B cell (primary cell): ENCODE data around the gene SGCD. TPM values are rescaled to one million over a fixed set of nuclear protein-coding genes. Genes with fewer than 3 reads are reported as not detected.

Experiments
- ATAC-seq: fragments of 200-7000 bp; cut with Tn5 transposase; one replicate; pipeline ENCODE4 v1.10.0; 2021; ENCODE audit warnings: low read depth, mild to moderate bottlenecking, moderate number of reproducible peaks, moderate library complexity
- CTCF ChIA-PET: fragments of 350-600 bp; sonication (Branson Sonifier 250); formaldehyde crosslinking; loops from one replicate; lab custom pipeline; 2021; ENCODE audit warnings: antibody characterized with exemption, inconsistent platforms; lab: Charles Lee
- POLR2A ChIA-PET: fragments of 350-600 bp; sonication (Branson Sonifier 250); formaldehyde crosslinking; loops from one replicate; lab custom pipeline; 2021; ENCODE audit warnings: antibody characterized with exemption; lab: Charles Lee
- DNase-seq: peaks from one replicate; pipeline ENCODE4 v3.0.0; 2013
- H2AFZ ChIP-seq: 2 replicates; pipeline ENCODE4 v1.6.1; 2012; ENCODE audit warnings: mild to moderate bottlenecking, low read depth, low read length; ENCODE audit not compliant: insufficient read depth, poor library complexity, severe bottlenecking
- H3K27ac ChIP-seq, 2 donors: 1 replicate in 1 of 2; 2 replicates in 1 of 2; pipeline ENCODE4 v1.5.1; 2012 to 2013; ENCODE audit warnings: low read length in 2 of 2, mild to moderate bottlenecking in 2 of 2, moderate library complexity in 1 of 2
- H3K27me3 ChIP-seq, 4 experiments: fragments of 200-600 bp in 1 of 4; sonication (generic) in 1 of 4; replicated peaks in 1 of 4; 1 replicate in 2 of 4; 2 replicates in 2 of 4; pipeline versions ENCODE4 v1.6.1 to v1.7.0; 2013 to 2016; ENCODE audit warnings: low read length in 3 of 4, mild to moderate bottlenecking in 2 of 4, mixed read lengths in 1 of 4, moderate library complexity in 1 of 4; ENCODE audit not compliant: insufficient read depth in 4 of 4, control insufficient read depth in 3 of 4; ENCODE audit errors: control extremely low read depth in 1 of 4
- H3K36me3 ChIP-seq, 2 experiments: replicated peaks in 1 of 2; 1 replicate in 1 of 2; 2 replicates in 1 of 2; pipeline versions ENCODE4 v1.6.1 to v1.7.1; 2013; ENCODE audit warnings: low read length in 1 of 2; ENCODE audit not compliant: insufficient read depth in 2 of 2, control insufficient read depth in 1 of 2; ENCODE audit errors: control extremely low read depth in 1 of 2, extremely low read depth in 1 of 2
- H3K4me1 ChIP-seq, 2 donors: fragments of 200-600 bp in 1 of 2; sonication (generic) in 1 of 2; 1 replicate in 1 of 2; 2 replicates in 1 of 2; pipeline versions ENCODE4 v1.5.1 to v1.6.1; 2013 to 2017; ENCODE audit warnings: low read length in 2 of 2; ENCODE audit not compliant: control insufficient read depth in 2 of 2, insufficient read depth in 2 of 2
- H3K4me2 ChIP-seq: replicated peaks from 2 replicates; pipeline ENCODE3; 2012; ENCODE audit warnings: mild to moderate bottlenecking, low read depth, low read length; ENCODE audit not compliant: poor library complexity, severe bottlenecking
- H3K4me3 ChIP-seq, 5 experiments: fragments of 200-600 bp in 1 of 5; sonication (generic) in 1 of 5; 1 replicate in 3 of 5; 2 replicates in 2 of 5; pipeline versions ENCODE4 v1.5.1 to v1.7.0; 2011 to 2016; ENCODE audit warnings: low read length in 4 of 5, mild to moderate bottlenecking in 4 of 5, low read depth in 2 of 5, control low read depth in 1 of 5, moderate library complexity in 1 of 5; ENCODE audit not compliant: insufficient read depth in 1 of 5; ENCODE audit errors: control extremely low read depth in 1 of 5, extremely low read depth in 1 of 5
- H3K79me2 ChIP-seq: fragments of 200-600 bp; sonication (generic); one replicate; pipeline ENCODE4 v1.6.0; 2016; ENCODE audit warnings: low read length; ENCODE audit not compliant: control insufficient read depth, insufficient read depth
- H3K9ac ChIP-seq: fragments of 200-600 bp; sonication (generic); 2 replicates; pipeline ENCODE4 v1.6.1; 2017; ENCODE audit warnings: mild to moderate bottlenecking, low read length, moderate library complexity
- H3K9me3 ChIP-seq, 3 donors: one replicate each; pipeline versions ENCODE4 v1.6.1 to v1.7.1; 2013; ENCODE audit warnings: low read length in 2 of 3; ENCODE audit not compliant: control insufficient read depth in 2 of 3, insufficient read depth in 1 of 3; ENCODE audit errors: control extremely low read depth in 1 of 3
- H4K20me1 ChIP-seq: 2 replicates; pipeline ENCODE4 v1.6.0; 2012; ENCODE audit warnings: mild to moderate bottlenecking, low read length; ENCODE audit not compliant: insufficient read depth, control insufficient read depth, poor library complexity, severe bottlenecking
- H3K27ac Mint-ChIP-seq: one replicate; pipeline ENCODE4 v1.8.0; 2021; ENCODE audit warnings: mixed read lengths
- H3K27me3 Mint-ChIP-seq: one replicate; pipeline ENCODE4 v1.8.0; 2021; ENCODE audit warnings: mixed read lengths
- H3K4me1 Mint-ChIP-seq: one replicate; pipeline ENCODE4 v1.8.0; 2021; ENCODE audit warnings: mixed read lengths
- H3K4me3 Mint-ChIP-seq: one replicate; pipeline ENCODE4 v1.8.0; 2021; ENCODE audit warnings: mixed read lengths
- H3K9me3 Mint-ChIP-seq: one replicate; pipeline ENCODE4 v1.8.0; 2022; ENCODE audit warnings: mixed read lengths; ENCODE audit not compliant: insufficient read depth
- EZH2 ChIP-seq: IDR thresholded peaks from 2 replicates; pipeline ENCODE4 v1.6.1; 2012; ENCODE audit warnings: borderline replicate concordance, low read depth, mild to moderate bottlenecking, moderate library complexity, low read length; ENCODE audit not compliant: insufficient read depth, poor library complexity, severe bottlenecking
- WGBS: methylation state at CpG from one replicate; pipeline ENCODE4 v1.1.5; 2013; ENCODE audit warnings: missing lambda C conversion rate; ENCODE audit not compliant: insufficient coverage; 5-methylcytosine and 5-hydroxymethylcytosine counted together
- intact Hi-C: fragments of 100-400 bp; cut with micrococcal nuclease; formaldehyde crosslinking; loops from one replicate; pipeline ENCODE4 v1.10.0; 2022
- polyA plus RNA-seq: library from polyadenylated mRNA; depleted of rRNA; stranded (reverse); fragments of >200 nt; gene quantifications from 2 replicates; pipeline ENCODE4 v1.2.3, GENCODE V29; 2012
- total RNA-seq, 2 donors: library from RNA; stranded (reverse); fragments of 120-200 nt in 1 of 2; gene quantifications; 1 replicate in 1 of 2; 2 replicates in 1 of 2; pipeline versions ENCODE4 v1.2.3 to v1.2.4, GENCODE V29; 2013 to 2022
- TF ChIP-seq, protein P1 (sequence below): fragments of 200-600 bp; IDR thresholded peaks from one replicate; pipeline ENCODE4 v1.8.0; 2022; ENCODE audit warnings: antibody characterized with exemption, mild to moderate bottlenecking

Gene SGCD
- total and polyA plus RNA-seq, 2 donors (not counting 1 experiment from before 2014, with no cell fraction given): not detected

DNA sequence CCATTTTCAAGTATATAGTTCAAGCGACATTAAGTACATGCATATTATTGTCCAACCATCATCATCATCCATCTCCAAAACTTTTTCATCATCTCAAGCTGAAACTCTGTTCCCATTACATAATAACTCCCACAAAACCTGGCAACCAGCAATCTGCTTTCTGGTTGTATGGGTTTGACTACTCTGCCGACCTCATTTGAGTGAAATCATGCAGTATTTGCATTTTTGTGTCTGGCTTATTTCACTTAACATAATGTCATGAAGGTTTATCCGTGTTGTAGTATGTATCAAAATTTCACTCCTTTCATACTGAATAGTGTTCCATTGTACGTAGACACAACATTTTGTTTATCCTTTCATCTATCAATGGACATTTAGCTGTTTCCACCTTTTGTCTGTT lies 74.8 kb downstream of the SGCD start:
- WGBS: 86% methylated on average over 1 of the region's 4 CpGs
- Mint-ChIP-seq H3K27me3 (no peaks in the 10 kb centered on the region), H3K4me3 (peak overlapping the region; percentile 76), H3K4me1 (peaks cover 15% of the 10 kb centered on the region), H3K9me3 (no peaks in the 10 kb centered on the region), H3K27ac (peak overlapping the region; percentile 82)
- no peaks in the 10 kb centered on the region for H3K79me2 ChIP-seq
- peak overlapping the region; percentile 69 for H3K4me2 ChIP-seq
- H3K27me3 ChIP-seq: no peaks in the 10 kb centered on the region
- H3K27ac ChIP-seq: peak overlapping the region; percentile 49 to 61
- DNase-seq: no peak
- no peaks in the 10 kb centered on the region for H3K36me3 ChIP-seq
- ChIA-PET CTCF (no interaction called here), POLR2A (no interaction called here)
- TF ChIP-seq, protein P1, sequence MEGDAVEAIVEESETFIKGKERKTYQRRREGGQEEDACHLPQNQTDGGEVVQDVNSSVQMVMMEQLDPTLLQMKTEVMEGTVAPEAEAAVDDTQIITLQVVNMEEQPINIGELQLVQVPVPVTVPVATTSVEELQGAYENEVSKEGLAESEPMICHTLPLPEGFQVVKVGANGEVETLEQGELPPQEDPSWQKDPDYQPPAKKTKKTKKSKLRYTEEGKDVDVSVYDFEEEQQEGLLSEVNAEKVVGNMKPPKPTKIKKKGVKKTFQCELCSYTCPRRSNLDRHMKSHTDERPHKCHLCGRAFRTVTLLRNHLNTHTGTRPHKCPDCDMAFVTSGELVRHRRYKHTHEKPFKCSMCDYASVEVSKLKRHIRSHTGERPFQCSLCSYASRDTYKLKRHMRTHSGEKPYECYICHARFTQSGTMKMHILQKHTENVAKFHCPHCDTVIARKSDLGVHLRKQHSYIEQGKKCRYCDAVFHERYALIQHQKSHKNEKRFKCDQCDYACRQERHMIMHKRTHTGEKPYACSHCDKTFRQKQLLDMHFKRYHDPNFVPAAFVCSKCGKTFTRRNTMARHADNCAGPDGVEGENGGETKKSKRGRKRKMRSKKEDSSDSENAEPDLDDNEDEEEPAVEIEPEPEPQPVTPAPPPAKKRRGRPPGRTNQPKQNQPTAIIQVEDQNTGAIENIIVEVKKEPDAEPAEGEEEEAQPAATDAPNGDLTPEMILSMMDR: no peak
- ATAC-seq: no peak
- no peaks in the 10 kb centered on the region for H3K9me3 ChIP-seq
- H4K20me1 ChIP-seq: no peaks in the 10 kb centered on the region
- intact Hi-C loops: loop anchor here (10.0 kb wide), 1 partner anchor 743 kb away; the partner anchor contains the start of gene MED7
- H2AFZ ChIP-seq: peak overlapping the region; percentile 5
- peak overlapping the region; percentile 49 for H3K9ac ChIP-seq
- H3K4me1 ChIP-seq: peaks cover 10 to 17% of the 10 kb centered on the region in 2 donors
- H3K4me3 ChIP-seq: peak overlapping the region in 2 of 5 experiments; percentile 30 to 47

DNA sequence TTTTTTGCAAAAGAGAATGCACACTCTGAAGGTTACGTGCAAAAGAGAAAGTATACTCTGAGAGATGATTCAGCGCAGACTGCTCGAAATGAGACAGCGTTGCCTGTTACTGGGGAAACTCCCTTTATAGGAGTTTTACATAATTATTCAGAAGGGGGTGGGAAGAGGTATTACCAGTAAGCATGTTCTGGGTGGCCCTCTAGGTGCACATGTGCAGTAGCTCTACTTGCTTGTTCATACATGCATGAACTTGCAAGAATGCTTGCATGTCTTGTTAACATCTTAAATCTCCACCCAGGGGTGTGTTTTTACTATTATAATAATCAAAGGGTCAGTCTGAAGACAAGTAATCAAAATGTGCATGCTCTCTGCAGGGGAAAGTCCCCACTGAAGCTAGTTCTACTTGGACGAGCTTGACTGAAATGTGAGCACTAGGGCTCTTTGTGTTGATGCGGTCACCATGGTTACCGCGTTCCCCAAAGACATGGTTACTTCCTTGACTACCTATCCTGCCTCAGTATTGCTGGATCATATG lies 75.5 kb downstream of the SGCD start:
- Histone ChIP-seq H2AFZ (peak overlapping the region; percentile 5), H3K27me3 (no peaks in the 10 kb centered on the region), H3K9ac (peak overlapping the region; percentile 49), H3K27ac (peak overlapping the region; percentile 56 to 61), H4K20me1 (no peaks in the 10 kb centered on the region), H3K79me2 (no peaks in the 10 kb centered on the region), H3K36me3 (no peaks in the 10 kb centered on the region), H3K4me1 (peaks cover 10 to 17% of the 10 kb centered on the region in 2 donors), H3K4me2 (peak overlapping the region; percentile 69), H3K9me3 (no peaks in the 10 kb centered on the region), H3K4me3 (peak overlapping the region in 2 of 5 experiments; percentile 30 to 47)
- H3K27ac Mint-ChIP-seq: peak overlapping the region; percentile 82
- ATAC-seq (peak; percentile 85), DNase-seq (peak; percentile 89)
- CTCF ChIA-PET: no interaction called here
- WGBS: 44% methylated on average over 6 of the region's 8 CpGs
- TF ChIP-seq, protein P1: no peak
- no peak for TF ChIP-seq EZH2
- no peaks in the 10 kb centered on the region for H3K27me3 Mint-ChIP-seq
- peaks cover 15% of the 10 kb centered on the region for H3K4me1 Mint-ChIP-seq
- intact Hi-C loops: loop anchor here (10.0 kb wide), 1 partner anchor 742 kb away; the partner anchor contains the start of gene MED7
- POLR2A ChIA-PET: no interaction called here
- H3K9me3 Mint-ChIP-seq: no peaks in the 10 kb centered on the region
- peak overlapping the region; percentile 76 for H3K4me3 Mint-ChIP-seq
